VCaP (cell line): ENCODE data around the gene BCAR3.

Source experiments
- H3K27ac ChIP-seq: fragments of 450-650 bp; 2 replicates; pipeline ENCODE4 v1.5.1; 2017
- CTCF ChIP-seq: fragments of 450-650 bp; conservative IDR thresholded peaks from 2 replicates; pipeline ENCODE4 v1.5.1; 2017; ENCODE audit warnings: mild to moderate bottlenecking, moderate library complexity

The BCAR3 gene

GRCh38 chr1:93588206-93588605, 93.4 kb downstream of the BCAR3 start:
- peak overlapping the region; percentile 99; the same call in 1 of the 2 replicates for H3K27ac ChIP-seq

GRCh38 chr1:93587354-93587753, 94.3 kb downstream of the BCAR3 start:
- no peak for TF ChIP-seq CTCF
- H3K27ac ChIP-seq: peak overlapping the region; percentile 99

More at GRCh38 chr1:93588206-93588605, 93.4 kb downstream of the BCAR3 start:
- TF ChIP-seq CTCF: no peak

- H3K27ac ChIP-seq: peak overlapping the region; percentile 99
- TF ChIP-seq CTCF: no peak
Observed at GRCh38 chr1:93585059-93585966, 96.3 kb downstream of the BCAR3 start.

- H3K27ac ChIP-seq: peak overlapping the region; percentile 99
- 0 out of 2 replicates have a peak, but pooled peaks have one; percentile 19 for TF ChIP-seq CTCF
Observed at GRCh38 chr1:93584261-93585003, 97.2 kb downstream of the BCAR3 start.

GRCh38 chr1:93581917-93582850, 99.5 kb downstream of the BCAR3 start:
- TF ChIP-seq CTCF: no peak
- H3K27ac ChIP-seq: peak overlapping the region; percentile 99

GRCh38 chr1:93579891-93580290, 101.7 kb downstream of the BCAR3 start:
- no peak for TF ChIP-seq CTCF
- H3K27ac ChIP-seq: peak overlapping the region; percentile 99
